Activated CD4-positive, CD25-positive, alpha-beta regulatory T cell treated with anti-CD3 and anti-CD28 coated beads, Interleukin-2, amount 50 U/mL, for 24 hours (primary cell): ENCODE measurements around the gene RRAS2.
"Not testable (repeated sequence)": the region's sequence is repeated elsewhere in the genome, so short reads cannot be mapped to it uniquely, and the experiment has no call there.

Source experiments
- ATAC-seq, 2 donors: fragments of 150-1000 bp; cut with Tn5 transposase; one replicate each; pipeline ENCODE4 v1.10.0; 2021; ENCODE audit warnings: mild to moderate bottlenecking in 1 of 2, moderate library complexity in 1 of 2

The RRAS2 gene

GRCh38 chr11:14371249-14371648 is 12.3 kb upstream of the RRAS2 start:
- ATAC-seq = peak in 1 of 2 donors; percentile 27

- peak; percentile 28 to 63 for ATAC-seq
These were observed 11.5 kb upstream of the RRAS2 start for GRCh38 chr11:14370496-14370895.

- ATAC-seq = no peak
These were observed 10.6 kb upstream of the RRAS2 start for GRCh38 chr11:14369598-14369997.

GRCh38 chr11:14366936-14367335 is 8.0 kb upstream of the RRAS2 start:
- peak in 1 of 2 donors; percentile 44 for ATAC-seq

- no peak for ATAC-seq
These were observed 5.3 kb upstream of the RRAS2 start for GRCh38 chr11:14364322-14364721.

GRCh38 chr11:14362611-14363010 is 3.6 kb upstream of the RRAS2 start:
- ATAC-seq = no peak

GRCh38 chr11:14361951-14362350 is 3.0 kb upstream of the RRAS2 start:
- ATAC-seq = no peak

GRCh38 chr11:14360976-14361375 is 2.0 kb upstream of the RRAS2 start:
- ATAC-seq = no peak

- no peak for ATAC-seq
These were observed 583 bp upstream of the RRAS2 start for GRCh38 chr11:14359501-14360031.

- ATAC-seq = peak; percentile 47 to 60
These were observed 878 bp downstream of the RRAS2 start for GRCh38 chr11:14357881-14358728.

GRCh38 chr11:14356342-14356741 is 2.6 kb downstream of the RRAS2 start:
- no peak for ATAC-seq

- ATAC-seq = not testable (repeated sequence)
These were observed 4.4 kb downstream of the RRAS2 start for GRCh38 chr11:14354604-14355003.

- no peak for ATAC-seq
These were observed 8.2 kb downstream of the RRAS2 start for GRCh38 chr11:14350716-14351238.

- ATAC-seq = no peak
These were observed 8.8 kb downstream of the RRAS2 start for GRCh38 chr11:14350215-14350614.

GRCh38 chr11:14347991-14348390 is 11.0 kb downstream of the RRAS2 start:
- ATAC-seq = no peak

- no peak for ATAC-seq
These were observed 11.5 kb downstream of the RRAS2 start for GRCh38 chr11:14347494-14347893.

- ATAC-seq = no peak
These were observed 12.6 kb downstream of the RRAS2 start for GRCh38 chr11:14346303-14346955.

- no peak for ATAC-seq
These were observed 13.3 kb downstream of the RRAS2 start for GRCh38 chr11:14345668-14346067.

- not testable (repeated sequence) for ATAC-seq
These were observed 14.0 kb downstream of the RRAS2 start for GRCh38 chr11:14345016-14345415.

GRCh38 chr11:14342906-14343305 is 16.1 kb downstream of the RRAS2 start:
- no peak for ATAC-seq

GRCh38 chr11:14341968-14342367 is 17.0 kb downstream of the RRAS2 start:
- ATAC-seq = no peak

- ATAC-seq = no peak
These were observed 18.3 kb downstream of the RRAS2 start for GRCh38 chr11:14340721-14341120.

- ATAC-seq = no peak
These were observed 19.6 kb downstream of the RRAS2 start for GRCh38 chr11:14339356-14339755.
